ENCODE measurements around the gene SH3BP5.

GRCh38 chr3:15330031-15330596, 2.3 kb downstream of the SH3BP5 start:
- TF ChIP-seq CTCF (conservative IDR thresholded peaks at IDR 0.05; ENCODE audit: low read depth, low read length) (no peak), EZH2 (IDR thresholded peaks at IDR 0.05; ENCODE audit: borderline replicate concordance, low read depth, low read length, poor library complexity, severe bottlenecking) (no peak)
